Neural cell (in vitro differentiated cells): ENCODE results near the gene UBASH3B. TPM values are rescaled to one million over a fixed set of nuclear protein-coding genes. Genes with fewer than 3 reads are reported as not detected.

Experiments
- H2AFZ ChIP-seq: fragments of 200-600, 300-800 bp; sonication (generic), shearing (Covaris generic); 2 replicates; pipeline ENCODE4 v1.6.0; 2014; ENCODE audit warnings: low read depth, mild to moderate bottlenecking, antibody characterized with exemption, low read length, moderate library complexity
- H3F3A ChIP-seq: fragments of 200-600 bp; shearing (Covaris generic); 2 replicates; pipeline ENCODE4 v1.6.1; 2016; ENCODE audit warnings: mild to moderate bottlenecking, moderate library complexity, mixed read lengths, antibody characterized with exemption, low read length; ENCODE audit not compliant: insufficient read depth, poor library complexity, severe bottlenecking
- H3K27ac ChIP-seq: fragments of 200-600, 300-800 bp; sonication (generic), shearing (Covaris generic); 2 replicates; pipeline ENCODE4 v1.5.1; 2014; ENCODE audit warnings: mild to moderate bottlenecking, low read length, moderate library complexity
- H3K27me3 ChIP-seq: fragments of 300-800, 200-600 bp; sonication (generic), shearing (Covaris generic); 2 replicates; pipeline ENCODE4 v1.6.0; 2014; ENCODE audit warnings: mild to moderate bottlenecking, low read depth, low read length, moderate library complexity; ENCODE audit not compliant: insufficient read depth
- H3K36me3 ChIP-seq: fragments of 300-800, 200-600 bp; sonication (generic), shearing (Covaris generic); 2 replicates; pipeline ENCODE4 v1.5.1; 2014; ENCODE audit warnings: mild to moderate bottlenecking, antibody characterized with exemption, low read length, moderate library complexity; ENCODE audit not compliant: insufficient read depth
- H3K4me2 ChIP-seq: fragments of 300-800, 200-600 bp; sonication (generic), shearing (Covaris generic); 2 replicates; pipeline ENCODE4 v1.6.0; 2014; ENCODE audit warnings: mild to moderate bottlenecking, low read length
- H3K4me3 ChIP-seq: fragments of 300-800, 200-600 bp; sonication (generic), shearing (Covaris generic); 2 replicates; pipeline ENCODE4 v1.5.1; 2014; ENCODE audit warnings: mild to moderate bottlenecking, low read length, moderate library complexity
- H3K79me2 ChIP-seq: fragments of 200-600 bp; shearing (Covaris generic); replicated peaks from 2 replicates; pipeline ENCODE4 v1.6.0; 2014; ENCODE audit warnings: mild to moderate bottlenecking, low read length, moderate library complexity; ENCODE audit not compliant: insufficient read depth
- H3K9ac ChIP-seq: fragments of 300-800, 200-600 bp; sonication (generic), shearing (Covaris generic); 2 replicates; pipeline ENCODE4 v1.6.1; 2016; ENCODE audit warnings: mild to moderate bottlenecking, low read length, mixed read lengths
- H3K9me2 ChIP-seq: fragments of 200-600 bp; shearing (Covaris generic); 2 replicates; pipeline ENCODE4 v1.6.1; 2016; ENCODE audit warnings: mild to moderate bottlenecking, low read length, mixed read lengths; ENCODE audit not compliant: insufficient read depth
- H3K9me3 ChIP-seq: fragments of 200-600, 300-800 bp; sonication (generic), shearing (Covaris generic); 2 replicates; pipeline ENCODE4 v1.6.1; 2016; ENCODE audit warnings: mild to moderate bottlenecking, mixed run types, low read length, moderate library complexity, mixed read lengths
- H4K20me1 ChIP-seq: fragments of 200-600 bp; shearing (Covaris generic); 2 replicates; pipeline ENCODE4 v1.6.1; 2016; ENCODE audit warnings: mild to moderate bottlenecking, mixed run types; ENCODE audit not compliant: insufficient read depth
- EP300 ChIP-seq: fragments of 450-650 bp; conservative IDR thresholded peaks from 2 replicates; pipeline ENCODE4 v1.6.1; 2014; ENCODE audit warnings: antibody characterized with exemption, mild to moderate bottlenecking, moderate library complexity; ENCODE audit not compliant: poor library complexity, severe bottlenecking
- EZH2 ChIP-seq: fragments of 200-600, 300-800 bp; shearing (Covaris generic), sonication (generic); IDR thresholded peaks from 2 replicates; pipeline ENCODE4 v1.6.1; 2014; ENCODE audit warnings: antibody characterized with exemption, low read length, borderline replicate concordance, mild to moderate bottlenecking; ENCODE audit not compliant: insufficient read depth, poor library complexity, severe bottlenecking
- MXI1 ChIP-seq: fragments of 450-650 bp; conservative IDR thresholded peaks from 2 replicates; pipeline ENCODE4 v1.6.1; 2014; ENCODE audit warnings: antibody characterized with exemption, mild to moderate bottlenecking; ENCODE audit not compliant: poor library complexity, severe bottlenecking
- POLR2AphosphoS5 ChIP-seq: IDR thresholded peaks from 2 replicates; pipeline ENCODE4 v1.6.1; 2012
- RAD21 ChIP-seq: fragments of 450-650 bp; conservative IDR thresholded peaks from 2 replicates; pipeline ENCODE4 v1.6.1; 2014; ENCODE audit warnings: antibody characterized with exemption, mild to moderate bottlenecking, moderate library complexity
- SMC3 ChIP-seq: fragments of 450-650 bp; conservative IDR thresholded peaks from 2 replicates; pipeline ENCODE4 v1.6.1; 2014; ENCODE audit warnings: antibody characterized with exemption, mild to moderate bottlenecking, moderate library complexity; ENCODE audit not compliant: poor library complexity
- TAF1 ChIP-seq: IDR thresholded peaks from 2 replicates; pipeline ENCODE4 v1.6.1; 2012; ENCODE audit warnings: low read depth
- polyA plus RNA-seq: library from polyadenylated mRNA; depleted of rRNA; stranded (reverse); fragments of >200 nt; gene quantifications from 2 replicates; pipeline ENCODE4 v1.2.3, GENCODE V29; 2014
- TF ChIP-seq, protein P1 (sequence below): IDR thresholded peaks from 2 replicates; pipeline ENCODE4 v1.6.1; 2012; ENCODE audit warnings: borderline replicate concordance
- TF ChIP-seq, protein P2 (sequence below): fragments of 450-650 bp; IDR thresholded peaks from 2 replicates; pipeline ENCODE4 v1.5.1; 2014; ENCODE audit warnings: antibody characterized with exemption, mild to moderate bottlenecking, moderate library complexity; ENCODE audit not compliant: poor library complexity, severe bottlenecking

UBASH3B gene
- polyA plus RNA-seq, 1 donor from 2014 or later: 4.2 TPM

DNA sequence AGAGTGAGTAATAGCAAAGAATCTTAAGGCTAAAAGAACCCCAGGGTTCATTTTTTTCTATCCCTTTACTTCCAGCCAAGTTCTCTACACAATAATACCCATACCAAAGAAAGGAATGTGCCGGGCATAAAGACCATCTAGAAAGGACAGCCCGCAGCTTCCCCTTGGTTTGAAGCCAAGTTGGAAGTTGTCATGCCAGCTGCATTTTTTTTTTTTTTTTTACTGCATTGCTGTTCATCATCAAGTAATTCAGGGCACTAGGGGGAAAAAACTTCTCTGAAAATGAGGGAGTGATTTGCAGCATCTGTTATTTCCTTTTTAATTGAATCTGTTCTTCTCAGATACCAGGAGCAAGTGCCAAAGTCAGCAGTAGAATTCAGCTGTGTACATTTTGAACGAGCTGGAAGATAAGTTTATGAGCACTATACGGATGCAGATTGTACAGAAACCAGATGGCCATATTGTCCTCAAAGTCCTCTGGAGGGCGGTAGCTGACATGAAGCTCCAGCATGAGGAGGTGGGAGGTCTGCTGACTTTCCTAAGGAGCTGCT lies 56.4 kb downstream of the UBASH3B start:
- H4K20me1 ChIP-seq: no peaks in the 10 kb centered on the region
- no peak overlapping the region for H3K4me3 ChIP-seq
- TF ChIP-seq, protein P1, sequence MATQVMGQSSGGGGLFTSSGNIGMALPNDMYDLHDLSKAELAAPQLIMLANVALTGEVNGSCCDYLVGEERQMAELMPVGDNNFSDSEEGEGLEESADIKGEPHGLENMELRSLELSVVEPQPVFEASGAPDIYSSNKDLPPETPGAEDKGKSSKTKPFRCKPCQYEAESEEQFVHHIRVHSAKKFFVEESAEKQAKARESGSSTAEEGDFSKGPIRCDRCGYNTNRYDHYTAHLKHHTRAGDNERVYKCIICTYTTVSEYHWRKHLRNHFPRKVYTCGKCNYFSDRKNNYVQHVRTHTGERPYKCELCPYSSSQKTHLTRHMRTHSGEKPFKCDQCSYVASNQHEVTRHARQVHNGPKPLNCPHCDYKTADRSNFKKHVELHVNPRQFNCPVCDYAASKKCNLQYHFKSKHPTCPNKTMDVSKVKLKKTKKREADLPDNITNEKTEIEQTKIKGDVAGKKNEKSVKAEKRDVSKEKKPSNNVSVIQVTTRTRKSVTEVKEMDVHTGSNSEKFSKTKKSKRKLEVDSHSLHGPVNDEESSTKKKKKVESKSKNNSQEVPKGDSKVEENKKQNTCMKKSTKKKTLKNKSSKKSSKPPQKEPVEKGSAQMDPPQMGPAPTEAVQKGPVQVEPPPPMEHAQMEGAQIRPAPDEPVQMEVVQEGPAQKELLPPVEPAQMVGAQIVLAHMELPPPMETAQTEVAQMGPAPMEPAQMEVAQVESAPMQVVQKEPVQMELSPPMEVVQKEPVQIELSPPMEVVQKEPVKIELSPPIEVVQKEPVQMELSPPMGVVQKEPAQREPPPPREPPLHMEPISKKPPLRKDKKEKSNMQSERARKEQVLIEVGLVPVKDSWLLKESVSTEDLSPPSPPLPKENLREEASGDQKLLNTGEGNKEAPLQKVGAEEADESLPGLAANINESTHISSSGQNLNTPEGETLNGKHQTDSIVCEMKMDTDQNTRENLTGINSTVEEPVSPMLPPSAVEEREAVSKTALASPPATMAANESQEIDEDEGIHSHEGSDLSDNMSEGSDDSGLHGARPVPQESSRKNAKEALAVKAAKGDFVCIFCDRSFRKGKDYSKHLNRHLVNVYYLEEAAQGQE: no peak
- TF ChIP-seq EP300 (no peak), MXI1 (no peak), SMC3 (no peak), EZH2 (no peak), POLR2AphosphoS5 (no peak), TAF1 (no peak), RAD21 (no peak)
- TF ChIP-seq, protein P2, sequence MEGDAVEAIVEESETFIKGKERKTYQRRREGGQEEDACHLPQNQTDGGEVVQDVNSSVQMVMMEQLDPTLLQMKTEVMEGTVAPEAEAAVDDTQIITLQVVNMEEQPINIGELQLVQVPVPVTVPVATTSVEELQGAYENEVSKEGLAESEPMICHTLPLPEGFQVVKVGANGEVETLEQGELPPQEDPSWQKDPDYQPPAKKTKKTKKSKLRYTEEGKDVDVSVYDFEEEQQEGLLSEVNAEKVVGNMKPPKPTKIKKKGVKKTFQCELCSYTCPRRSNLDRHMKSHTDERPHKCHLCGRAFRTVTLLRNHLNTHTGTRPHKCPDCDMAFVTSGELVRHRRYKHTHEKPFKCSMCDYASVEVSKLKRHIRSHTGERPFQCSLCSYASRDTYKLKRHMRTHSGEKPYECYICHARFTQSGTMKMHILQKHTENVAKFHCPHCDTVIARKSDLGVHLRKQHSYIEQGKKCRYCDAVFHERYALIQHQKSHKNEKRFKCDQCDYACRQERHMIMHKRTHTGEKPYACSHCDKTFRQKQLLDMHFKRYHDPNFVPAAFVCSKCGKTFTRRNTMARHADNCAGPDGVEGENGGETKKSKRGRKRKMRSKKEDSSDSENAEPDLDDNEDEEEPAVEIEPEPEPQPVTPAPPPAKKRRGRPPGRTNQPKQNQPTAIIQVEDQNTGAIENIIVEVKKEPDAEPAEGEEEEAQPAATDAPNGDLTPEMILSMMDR: no peak
- H3K9me2 ChIP-seq: no peaks in the 10 kb centered on the region
- H2AFZ ChIP-seq: no peak overlapping the region
- H3K36me3 ChIP-seq: no peaks in the 10 kb centered on the region
- H3K9me3 ChIP-seq: no peaks in the 10 kb centered on the region
- H3K9ac ChIP-seq: no peak overlapping the region
- H3F3A ChIP-seq: no peaks in the 10 kb centered on the region
- no peaks in the 10 kb centered on the region for H3K79me2 ChIP-seq
- H3K4me2 ChIP-seq: no peak overlapping the region
- no peak overlapping the region for H3K27ac ChIP-seq
- no peaks in the 10 kb centered on the region for H3K27me3 ChIP-seq

DNA sequence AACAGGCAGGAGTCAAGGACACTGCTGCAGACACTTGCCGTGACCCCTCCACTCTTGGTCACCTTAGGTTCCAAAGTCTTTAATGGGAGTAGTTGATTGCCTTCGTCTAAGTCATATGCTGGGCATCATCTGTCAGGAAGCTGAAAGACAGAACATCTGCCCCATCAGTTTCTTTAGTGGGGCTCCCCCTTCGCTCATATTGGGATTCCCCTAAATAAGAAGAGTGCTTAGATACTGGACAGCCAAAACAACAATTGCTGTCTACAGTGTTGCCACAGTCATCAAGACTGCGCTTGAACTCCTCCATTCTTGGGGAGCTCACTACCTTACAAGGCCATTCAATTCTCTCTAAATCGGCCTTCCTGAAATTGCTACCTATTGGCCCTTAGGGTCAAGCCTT lies 58.5 kb downstream of the UBASH3B start:
- Histone ChIP-seq H2AFZ (no peak overlapping the region), H3K27ac (no peak overlapping the region), H3K4me3 (no peak overlapping the region), H3K9me3 (no peaks in the 10 kb centered on the region), H3K27me3 (no peaks in the 10 kb centered on the region), H3K79me2 (no peaks in the 10 kb centered on the region), H4K20me1 (no peaks in the 10 kb centered on the region), H3F3A (no peaks in the 10 kb centered on the region), H3K36me3 (no peaks in the 10 kb centered on the region), H3K9ac (no peak overlapping the region), H3K4me2 (no peak overlapping the region), H3K9me2 (no peaks in the 10 kb centered on the region)
- TF ChIP-seq, protein P1: no peak
- TF ChIP-seq TAF1 (no peak), SMC3 (no peak), MXI1 (no peak), EZH2 (no peak), POLR2AphosphoS5 (no peak)
- TF ChIP-seq, protein P2: no peak
